B cell (primary cell): Measurements from ENCODE around the gene USP36. TPM values are rescaled to one million over a fixed set of nuclear protein-coding genes. Genes with fewer than 3 reads are reported as not detected.

Source experiments
- ATAC-seq: fragments of 200-7000 bp; cut with Tn5 transposase; one replicate; pipeline ENCODE4 v1.10.0; 2021; ENCODE audit warnings: low read depth, mild to moderate bottlenecking, moderate number of reproducible peaks, moderate library complexity
- CTCF ChIA-PET: fragments of 350-600 bp; sonication (Branson Sonifier 250); formaldehyde crosslinking; loops from one replicate; lab custom pipeline; 2021; ENCODE audit warnings: antibody characterized with exemption, inconsistent platforms; lab: Charles Lee
- POLR2A ChIA-PET: fragments of 350-600 bp; sonication (Branson Sonifier 250); formaldehyde crosslinking; loops from one replicate; lab custom pipeline; 2021; ENCODE audit warnings: antibody characterized with exemption; lab: Charles Lee
- DNase-seq: peaks from one replicate; pipeline ENCODE4 v3.0.0; 2013
- H2AFZ ChIP-seq: 2 replicates; pipeline ENCODE4 v1.6.1; 2012; ENCODE audit warnings: mild to moderate bottlenecking, low read depth, low read length; ENCODE audit not compliant: insufficient read depth, poor library complexity, severe bottlenecking
- H3K27ac ChIP-seq, 2 donors: 1 replicate in 1 of 2; 2 replicates in 1 of 2; pipeline ENCODE4 v1.5.1; 2012 to 2013; ENCODE audit warnings: low read length in 2 of 2, mild to moderate bottlenecking in 2 of 2, moderate library complexity in 1 of 2
- H3K27me3 ChIP-seq, 4 experiments: fragments of 200-600 bp in 1 of 4; sonication (generic) in 1 of 4; replicated peaks in 1 of 4; 1 replicate in 2 of 4; 2 replicates in 2 of 4; pipeline versions ENCODE4 v1.6.1 to v1.7.0; 2013 to 2016; ENCODE audit warnings: low read length in 3 of 4, mild to moderate bottlenecking in 2 of 4, mixed read lengths in 1 of 4, moderate library complexity in 1 of 4; ENCODE audit not compliant: insufficient read depth in 4 of 4, control insufficient read depth in 3 of 4; ENCODE audit errors: control extremely low read depth in 1 of 4
- H3K36me3 ChIP-seq, 2 experiments: replicated peaks in 1 of 2; 1 replicate in 1 of 2; 2 replicates in 1 of 2; pipeline versions ENCODE4 v1.6.1 to v1.7.1; 2013; ENCODE audit warnings: low read length in 1 of 2; ENCODE audit not compliant: insufficient read depth in 2 of 2, control insufficient read depth in 1 of 2; ENCODE audit errors: control extremely low read depth in 1 of 2, extremely low read depth in 1 of 2
- H3K4me1 ChIP-seq, 2 donors: fragments of 200-600 bp in 1 of 2; sonication (generic) in 1 of 2; 1 replicate in 1 of 2; 2 replicates in 1 of 2; pipeline versions ENCODE4 v1.5.1 to v1.6.1; 2013 to 2017; ENCODE audit warnings: low read length in 2 of 2; ENCODE audit not compliant: control insufficient read depth in 2 of 2, insufficient read depth in 2 of 2
- H3K4me2 ChIP-seq: replicated peaks from 2 replicates; pipeline ENCODE3; 2012; ENCODE audit warnings: mild to moderate bottlenecking, low read depth, low read length; ENCODE audit not compliant: poor library complexity, severe bottlenecking
- H3K4me3 ChIP-seq, 5 experiments: fragments of 200-600 bp in 1 of 5; sonication (generic) in 1 of 5; 1 replicate in 3 of 5; 2 replicates in 2 of 5; pipeline versions ENCODE4 v1.5.1 to v1.7.0; 2011 to 2016; ENCODE audit warnings: low read length in 4 of 5, mild to moderate bottlenecking in 4 of 5, low read depth in 2 of 5, control low read depth in 1 of 5, moderate library complexity in 1 of 5; ENCODE audit not compliant: insufficient read depth in 1 of 5; ENCODE audit errors: control extremely low read depth in 1 of 5, extremely low read depth in 1 of 5
- H3K79me2 ChIP-seq: fragments of 200-600 bp; sonication (generic); one replicate; pipeline ENCODE4 v1.6.0; 2016; ENCODE audit warnings: low read length; ENCODE audit not compliant: control insufficient read depth, insufficient read depth
- H3K9ac ChIP-seq: fragments of 200-600 bp; sonication (generic); 2 replicates; pipeline ENCODE4 v1.6.1; 2017; ENCODE audit warnings: mild to moderate bottlenecking, low read length, moderate library complexity
- H3K9me3 ChIP-seq, 3 donors: one replicate each; pipeline versions ENCODE4 v1.6.1 to v1.7.1; 2013; ENCODE audit warnings: low read length in 2 of 3; ENCODE audit not compliant: control insufficient read depth in 2 of 3, insufficient read depth in 1 of 3; ENCODE audit errors: control extremely low read depth in 1 of 3
- H4K20me1 ChIP-seq: 2 replicates; pipeline ENCODE4 v1.6.0; 2012; ENCODE audit warnings: mild to moderate bottlenecking, low read length; ENCODE audit not compliant: insufficient read depth, control insufficient read depth, poor library complexity, severe bottlenecking
- H3K27ac Mint-ChIP-seq: one replicate; pipeline ENCODE4 v1.8.0; 2021; ENCODE audit warnings: mixed read lengths
- H3K27me3 Mint-ChIP-seq: one replicate; pipeline ENCODE4 v1.8.0; 2021; ENCODE audit warnings: mixed read lengths
- H3K4me1 Mint-ChIP-seq: one replicate; pipeline ENCODE4 v1.8.0; 2021; ENCODE audit warnings: mixed read lengths
- H3K4me3 Mint-ChIP-seq: one replicate; pipeline ENCODE4 v1.8.0; 2021; ENCODE audit warnings: mixed read lengths
- H3K9me3 Mint-ChIP-seq: one replicate; pipeline ENCODE4 v1.8.0; 2022; ENCODE audit warnings: mixed read lengths; ENCODE audit not compliant: insufficient read depth
- EZH2 ChIP-seq: IDR thresholded peaks from 2 replicates; pipeline ENCODE4 v1.6.1; 2012; ENCODE audit warnings: borderline replicate concordance, low read depth, mild to moderate bottlenecking, moderate library complexity, low read length; ENCODE audit not compliant: insufficient read depth, poor library complexity, severe bottlenecking
- WGBS: methylation state at CpG from one replicate; pipeline ENCODE4 v1.1.5; 2013; ENCODE audit warnings: missing lambda C conversion rate; ENCODE audit not compliant: insufficient coverage; 5-methylcytosine and 5-hydroxymethylcytosine counted together
- intact Hi-C: fragments of 100-400 bp; cut with micrococcal nuclease; formaldehyde crosslinking; loops from one replicate; pipeline ENCODE4 v1.10.0; 2022
- polyA plus RNA-seq: library from polyadenylated mRNA; depleted of rRNA; stranded (reverse); fragments of >200 nt; gene quantifications from 2 replicates; pipeline ENCODE4 v1.2.3, GENCODE V29; 2012
- total RNA-seq, 2 donors: library from RNA; stranded (reverse); fragments of 120-200 nt in 1 of 2; gene quantifications; 1 replicate in 1 of 2; 2 replicates in 1 of 2; pipeline versions ENCODE4 v1.2.3 to v1.2.4, GENCODE V29; 2013 to 2022
- TF ChIP-seq, protein P1 (sequence below): fragments of 200-600 bp; IDR thresholded peaks from one replicate; pipeline ENCODE4 v1.8.0; 2022; ENCODE audit warnings: antibody characterized with exemption, mild to moderate bottlenecking

The USP36 gene
- total and polyA plus RNA-seq, 2 donors (not counting 1 experiment from before 2014, with no cell fraction given): 52.2 to 137 TPM

DNA sequence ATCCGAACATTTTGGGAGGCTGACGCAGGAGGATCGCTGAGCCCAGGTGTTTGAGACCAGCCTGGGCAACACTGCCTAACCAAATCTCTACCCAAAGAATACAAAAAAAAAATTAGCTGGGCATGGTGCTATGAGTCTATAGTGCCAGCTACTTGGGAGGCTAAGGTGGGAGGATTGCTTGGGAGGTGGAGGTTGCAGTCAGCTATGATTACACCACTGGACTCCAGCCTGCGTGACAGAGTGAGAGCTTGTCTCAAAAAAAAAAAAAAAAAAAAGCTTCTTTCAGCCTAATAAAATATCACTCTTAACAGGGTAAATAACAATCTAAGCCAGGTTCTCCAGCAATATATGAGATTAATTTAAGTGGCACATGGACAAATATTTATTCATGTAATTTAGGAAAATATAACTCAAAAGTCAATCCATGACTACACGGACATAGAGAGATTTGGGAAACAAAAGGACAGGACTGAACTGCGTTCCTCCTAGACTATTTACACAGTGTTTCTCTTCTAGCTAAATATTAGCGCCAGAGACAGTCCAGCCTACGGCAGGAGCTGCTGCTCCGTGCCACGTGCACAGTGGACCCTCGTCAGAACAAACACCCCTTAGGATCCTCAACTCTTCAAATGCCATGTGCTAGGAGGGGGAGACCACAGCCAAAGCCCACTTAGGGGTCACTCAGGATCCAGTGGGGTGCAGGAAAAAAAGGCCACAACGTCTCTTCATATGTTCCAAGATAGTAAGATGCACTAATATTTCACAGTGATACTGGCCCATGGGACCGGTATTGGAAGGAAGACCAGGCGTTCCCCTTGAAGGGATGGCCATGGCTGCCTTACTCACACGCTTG is 8.7 kb downstream of the USP36 start:
- no peak for ATAC-seq
- ChIA-PET CTCF (interaction anchor here (1.3 kb wide), 1 partner anchor 140 kb away, joined by 3 read pairs; no protein-coding TSS in a partner anchor), POLR2A (interaction anchor here (0.6 kb wide), 2 partner anchors 40 to 1105 kb away, joined by 3 read pairs; no protein-coding TSS in a partner anchor)
- no peak overlapping the region for H2AFZ ChIP-seq
- no peaks in the 10 kb centered on the region for H3K4me1 ChIP-seq
- Mint-ChIP-seq H3K27me3 (no peaks in the 10 kb centered on the region), H3K4me1 (peaks cover 7% of the 10 kb centered on the region), H3K4me3 (no peak overlapping the region), H3K27ac (no peak overlapping the region), H3K9me3 (no peaks in the 10 kb centered on the region)
- 98% methylated on average over 8 of the region's 15 CpGs for WGBS
- H3K27ac ChIP-seq: no peak overlapping the region
- no peak for TF ChIP-seq EZH2
- TF ChIP-seq, protein P1, sequence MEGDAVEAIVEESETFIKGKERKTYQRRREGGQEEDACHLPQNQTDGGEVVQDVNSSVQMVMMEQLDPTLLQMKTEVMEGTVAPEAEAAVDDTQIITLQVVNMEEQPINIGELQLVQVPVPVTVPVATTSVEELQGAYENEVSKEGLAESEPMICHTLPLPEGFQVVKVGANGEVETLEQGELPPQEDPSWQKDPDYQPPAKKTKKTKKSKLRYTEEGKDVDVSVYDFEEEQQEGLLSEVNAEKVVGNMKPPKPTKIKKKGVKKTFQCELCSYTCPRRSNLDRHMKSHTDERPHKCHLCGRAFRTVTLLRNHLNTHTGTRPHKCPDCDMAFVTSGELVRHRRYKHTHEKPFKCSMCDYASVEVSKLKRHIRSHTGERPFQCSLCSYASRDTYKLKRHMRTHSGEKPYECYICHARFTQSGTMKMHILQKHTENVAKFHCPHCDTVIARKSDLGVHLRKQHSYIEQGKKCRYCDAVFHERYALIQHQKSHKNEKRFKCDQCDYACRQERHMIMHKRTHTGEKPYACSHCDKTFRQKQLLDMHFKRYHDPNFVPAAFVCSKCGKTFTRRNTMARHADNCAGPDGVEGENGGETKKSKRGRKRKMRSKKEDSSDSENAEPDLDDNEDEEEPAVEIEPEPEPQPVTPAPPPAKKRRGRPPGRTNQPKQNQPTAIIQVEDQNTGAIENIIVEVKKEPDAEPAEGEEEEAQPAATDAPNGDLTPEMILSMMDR: no peak
- peaks cover 74% of the 10 kb centered on the region for H3K79me2 ChIP-seq
- intact Hi-C loops: no loop called here
- peaks cover 2 to 92% of the 10 kb centered on the region in 2 experiments for H3K36me3 ChIP-seq
- no peaks in the 10 kb centered on the region for H3K27me3 ChIP-seq
- H3K4me2 ChIP-seq: no peak overlapping the region
- H4K20me1 ChIP-seq: peaks cover 29% of the 10 kb centered on the region
- no peaks in the 10 kb centered on the region for H3K9me3 ChIP-seq
- DNase-seq: no peak
- no peak overlapping the region for H3K4me3 ChIP-seq
- H3K9ac ChIP-seq: no peak overlapping the region

DNA sequence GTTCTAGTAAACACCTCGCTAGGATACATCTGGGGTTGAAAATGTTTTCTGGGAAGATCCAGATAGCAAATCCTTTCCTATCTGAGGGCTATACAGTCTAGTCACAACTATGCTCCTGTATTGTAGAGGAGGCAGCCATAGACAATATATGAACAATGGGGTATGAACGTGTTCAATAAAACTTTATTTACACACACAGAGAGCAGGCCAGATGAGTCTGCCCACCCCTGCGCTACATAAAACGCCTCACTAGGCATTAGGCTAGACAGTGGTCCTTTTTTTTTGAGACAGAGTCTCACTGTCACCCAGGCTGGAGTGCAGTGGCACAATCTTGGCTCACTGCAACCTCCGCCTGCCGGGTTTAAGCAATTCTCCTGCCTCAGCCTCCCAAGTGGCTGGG is 11.1 kb downstream of the USP36 start:
- POLR2A ChIA-PET: no interaction called here

More for the DNA sequence above, 11.1 kb downstream of the USP36 start:
- DNase-seq (no peak), ATAC-seq (no peak)
- Mint-ChIP-seq H3K4me3 (no peak overlapping the region), H3K9me3 (no peaks in the 10 kb centered on the region), H3K27ac (no peak overlapping the region), H3K4me1 (peaks cover 7% of the 10 kb centered on the region), H3K27me3 (no peaks in the 10 kb centered on the region)
- no peak overlapping the region for H3K27ac ChIP-seq
- intact Hi-C loops: loop anchor here (5.0 kb wide), 1 partner anchor 42 kb away; no protein-coding TSS in a partner anchor
- H2AFZ ChIP-seq: no peak overlapping the region
- 98% methylated on average over 4 of the region's 6 CpGs for WGBS
- H3K36me3 ChIP-seq: peaks cover 2 to 92% of the 10 kb centered on the region in 2 experiments
- no peaks in the 10 kb centered on the region for H3K9me3 ChIP-seq
- CTCF ChIA-PET: interaction anchor here (0.8 to 1.2 kb wide), 2 partner anchors 36 to 123 kb away, joined by 3 to 5 read pairs; no protein-coding TSS in a partner anchor
- TF ChIP-seq, protein P1: no peak
- TF ChIP-seq EZH2: no peak
- H3K27me3 ChIP-seq: no peaks in the 10 kb centered on the region
- H3K9ac ChIP-seq: no peak overlapping the region
- H3K4me3 ChIP-seq: no peak overlapping the region
- H4K20me1 ChIP-seq: peaks cover 36% of the 10 kb centered on the region
- no peak overlapping the region for H3K4me2 ChIP-seq
- peaks cover 69% of the 10 kb centered on the region for H3K79me2 ChIP-seq
- no peaks in the 10 kb centered on the region for H3K4me1 ChIP-seq
